Activated CD8-positive, alpha-beta memory T cell treated with anti-CD3 and anti-CD28 coated beads, Interleukin-2, amount 50 U/mL, for 24 hours (primary cell): ENCODE measurements around the gene LARP4B.
"Not testable (repeated sequence)": the region's sequence is repeated elsewhere in the genome, so short reads cannot be mapped to it uniquely, and the experiment has no call there.

Experiments
- DNase-seq: peaks from one replicate; pipeline ENCODE4 v3.0.0-alpha.2; 2020; ENCODE audit errors: extremely low read depth

The LARP4B gene

DNA sequence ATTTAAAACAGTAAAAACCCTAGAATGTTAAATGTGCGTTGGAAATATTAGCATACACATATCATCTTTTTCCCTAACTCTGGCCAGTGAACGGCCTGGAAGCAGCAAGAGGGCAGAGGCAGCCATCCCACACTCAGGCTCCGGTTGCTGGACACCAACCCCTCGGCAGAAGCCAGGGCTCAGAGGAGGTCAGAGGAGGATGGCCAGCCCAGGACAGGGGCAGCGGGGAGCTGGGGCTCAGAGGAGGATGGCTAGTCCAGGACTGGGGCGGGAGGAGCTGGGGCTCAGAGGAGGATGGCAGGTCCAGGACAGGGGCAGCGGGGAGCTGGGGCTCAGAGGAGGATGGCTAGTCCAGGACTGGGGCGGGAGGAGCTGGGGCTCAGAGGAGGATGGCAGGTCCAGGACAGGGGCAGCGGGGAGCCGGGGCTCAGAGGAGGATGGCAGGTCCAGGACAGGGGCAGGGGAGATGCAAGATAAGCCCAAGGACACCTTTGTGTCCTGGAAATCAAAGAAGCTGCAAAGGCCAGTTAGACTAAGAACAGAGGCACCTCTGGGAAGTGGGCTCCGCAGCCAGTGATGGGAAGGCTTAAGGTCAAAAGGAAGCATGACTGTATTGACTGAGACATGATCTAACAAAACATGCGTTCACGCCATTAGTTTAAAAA, 161.3 kb downstream of the LARP4B start:
- not testable (repeated sequence) for DNase-seq

- DNase-seq = no peak
Observed at GRCh38 chr10:767794-768193, 163.7 kb downstream of the LARP4B start.

DNA sequence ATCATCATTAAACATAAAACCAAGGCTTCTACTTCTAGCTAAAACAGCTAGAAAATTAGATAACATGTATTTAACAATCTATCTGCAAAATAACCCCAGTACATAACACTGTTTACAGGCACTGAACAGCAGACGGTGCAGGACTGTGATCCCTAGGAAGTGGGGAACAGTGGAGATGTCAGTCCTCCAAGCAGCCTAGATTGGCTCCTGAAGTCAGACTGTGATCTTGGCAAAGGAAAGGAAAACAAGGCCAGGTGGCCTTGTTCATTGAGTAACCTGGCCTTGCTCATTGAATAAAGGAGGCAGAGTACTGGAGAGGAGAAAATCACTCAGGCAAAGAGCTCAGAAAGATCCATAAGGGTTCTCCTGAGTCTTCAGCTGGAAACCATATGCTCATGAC, 164.3 kb downstream of the LARP4B start:
- DNase-seq = no peak

GRCh38 chr10:761376-761775, 170.1 kb downstream of the LARP4B start:
- DNase-seq = no peak

- no peak for DNase-seq
Observed at GRCh38 chr10:760622-761021, 170.9 kb downstream of the LARP4B start.

- DNase-seq = no peak
Observed at GRCh38 chr10:759898-760477, 171.5 kb downstream of the LARP4B start.
